ENCODE data around the gene FAM76A. TPM values are rescaled to one million over a fixed set of nuclear protein-coding genes. Genes with fewer than 3 reads are reported as not detected.
A peak's percentile ranks its signal among the peaks of the same experiment; 100 is the strongest.

FAM76A gene
- total RNA-seq, 2 donors from 2014 or later: 7.8 to 18.5 TPM

DNA sequence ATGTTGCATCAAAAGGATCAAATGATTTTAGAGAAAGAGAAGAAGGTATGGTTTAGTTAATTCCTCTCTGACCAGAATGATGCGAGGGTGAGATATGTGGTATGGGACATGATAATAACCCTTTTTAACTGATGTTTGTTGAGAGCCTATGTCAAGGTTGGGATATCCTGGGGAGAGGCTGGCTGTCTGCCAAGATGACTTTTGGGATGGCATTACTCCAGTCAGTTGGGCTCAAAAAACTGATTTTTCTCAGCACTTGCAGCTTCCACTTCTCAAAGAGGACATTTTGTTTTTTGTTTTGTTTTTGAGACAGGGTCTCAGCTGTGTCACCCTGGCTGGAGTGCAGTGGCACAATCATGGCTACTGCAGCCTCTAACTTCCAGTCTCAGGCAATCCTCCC lies 29.5 kb downstream of the FAM76A start:
- DNase-seq (ENCODE audit: low spot score): no peak
- no peaks in the 10 kb centered on the region for H3K27me3 ChIP-seq (replicated peaks; ENCODE audit: insufficient read depth)
- H3K4me3 ChIP-seq: no peak overlapping the region
- no peaks in the 10 kb centered on the region for H3K9me3 ChIP-seq
- intact Hi-C loops (cut with DNase I): no loop called here
- H3K36me3 ChIP-seq: no peaks in the 10 kb centered on the region
- H3K4me1 ChIP-seq (replicated peaks): no peaks in the 10 kb centered on the region
- peak overlapping the region in 1 of 2 donors; percentile 33 for H3K27ac ChIP-seq
- TF ChIP-seq POLR2A (IDR thresholded peaks at IDR 0.05) (no peak), POLR2AphosphoS5 (IDR thresholded peaks at IDR 0.05) (no peak), CTCF (IDR thresholded peaks at IDR 0.05) (no peak)
- 91% methylated on average over 1 of the region's 1 CpG for WGBS

DNA sequence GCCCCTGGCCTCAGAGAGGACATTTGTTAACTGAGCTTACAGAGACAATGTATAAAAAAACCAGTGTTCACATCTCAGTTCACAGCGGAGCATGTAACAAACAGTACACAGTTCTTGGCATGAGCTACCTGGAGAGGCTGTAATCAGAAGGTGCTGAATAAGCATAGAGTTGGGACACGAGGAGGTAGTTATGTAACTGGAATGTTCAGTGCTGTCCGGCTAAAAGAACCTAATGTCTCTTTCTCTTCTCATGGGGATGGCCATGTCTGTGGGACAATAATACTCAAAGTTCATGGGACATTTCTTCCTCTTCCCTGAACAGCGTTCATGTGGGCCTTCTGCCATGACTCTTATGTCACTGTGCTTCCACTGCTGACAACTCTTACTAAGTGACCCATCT lies 30.1 kb downstream of the FAM76A start:
- peak; percentile 16 for DNase-seq (ENCODE audit: low spot score)
- TF ChIP-seq POLR2AphosphoS5 (IDR thresholded peaks at IDR 0.05): peak; percentile 87
- TF ChIP-seq POLR2A (IDR thresholded peaks at IDR 0.05): no peak
- TF ChIP-seq CTCF (IDR thresholded peaks at IDR 0.05): no peak
- WGBS: 55% methylated on average over 4 of the region's 4 CpGs
- no peaks in the 10 kb centered on the region for H3K4me1 ChIP-seq (replicated peaks)
- intact Hi-C loops (cut with DNase I): no loop called here
- no peaks in the 10 kb centered on the region for H3K36me3 ChIP-seq
- peak overlapping the region; percentile 1 to 33 for H3K27ac ChIP-seq
- no peaks in the 10 kb centered on the region for H3K9me3 ChIP-seq
- H3K27me3 ChIP-seq (replicated peaks; ENCODE audit: insufficient read depth): no peaks in the 10 kb centered on the region
- no peak overlapping the region for H3K4me3 ChIP-seq

DNA sequence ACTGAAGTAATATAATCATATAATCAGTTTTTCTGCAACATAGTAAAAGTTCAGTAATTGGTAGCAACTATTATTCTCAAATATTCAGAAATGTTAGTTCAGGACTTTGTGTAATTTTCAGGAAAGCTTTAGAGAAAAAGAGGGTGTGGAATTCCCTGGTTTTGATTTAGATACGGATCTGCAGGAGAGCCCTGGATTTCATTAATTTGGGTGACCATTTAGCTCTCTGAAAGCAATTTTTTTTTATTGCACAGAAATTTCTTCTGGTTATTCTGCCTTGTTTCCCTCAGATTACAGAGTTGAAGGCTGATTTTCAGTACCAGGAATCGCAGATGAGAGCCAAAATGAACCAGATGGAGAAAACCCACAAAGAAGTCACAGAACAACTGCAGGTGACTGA lies 33.5 kb downstream of the FAM76A start:
- intact Hi-C loops (cut with DNase I): no loop called here
- TF ChIP-seq POLR2A (IDR thresholded peaks at IDR 0.05) (no peak), CTCF (IDR thresholded peaks at IDR 0.05) (no peak), POLR2AphosphoS5 (IDR thresholded peaks at IDR 0.05) (no peak)
- DNase-seq (ENCODE audit: low spot score): no peak
- no peak overlapping the region for H3K4me3 ChIP-seq
- H3K27me3 ChIP-seq (replicated peaks; ENCODE audit: insufficient read depth): no peaks in the 10 kb centered on the region
- H3K36me3 ChIP-seq: no peaks in the 10 kb centered on the region
- no peaks in the 10 kb centered on the region for H3K4me1 ChIP-seq (replicated peaks)
- 88% methylated on average over 2 of the region's 2 CpGs for WGBS
- no peaks in the 10 kb centered on the region for H3K9me3 ChIP-seq
- H3K27ac ChIP-seq: no peak overlapping the region

- Histone ChIP-seq H3K4me1 (replicated peaks) (no peaks in the 10 kb centered on the region), H3K27me3 (replicated peaks; ENCODE audit: insufficient read depth) (no peaks in the 10 kb centered on the region), H3K27ac (no peak overlapping the region), H3K9me3 (no peaks in the 10 kb centered on the region), H3K36me3 (no peaks in the 10 kb centered on the region), H3K4me3 (no peak overlapping the region)
- 73% methylated on average over 3 of the region's 3 CpGs for WGBS
- intact Hi-C loops (cut with DNase I): no loop called here
- TF ChIP-seq POLR2AphosphoS5 (IDR thresholded peaks at IDR 0.05): no peak
- no peak for TF ChIP-seq POLR2A (IDR thresholded peaks at IDR 0.05)
- TF ChIP-seq CTCF (IDR thresholded peaks at IDR 0.05): no peak
- DNase-seq (ENCODE audit: low spot score): no peak
Measured at GRCh38 chr1:27760426-27760825, 34.7 kb downstream of the FAM76A start.

DNA sequence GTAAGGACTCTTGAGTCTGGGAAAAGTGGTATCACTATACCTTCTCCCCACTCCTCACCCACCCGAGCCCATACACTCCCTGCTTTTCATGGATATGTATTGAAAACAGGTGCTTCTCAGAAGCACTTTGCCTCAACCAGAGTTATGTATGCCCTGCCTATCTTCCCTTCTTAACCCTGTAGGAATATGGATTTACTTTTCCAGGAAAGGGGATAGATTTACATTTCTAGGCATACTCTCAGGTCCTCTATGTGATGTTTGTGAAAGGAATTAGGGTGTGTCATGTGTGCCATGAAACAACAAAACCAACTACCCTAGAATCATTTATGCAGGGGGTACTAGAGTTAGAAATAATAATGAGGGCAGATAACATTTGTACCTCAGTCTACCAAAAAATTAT lies 36.3 kb downstream of the FAM76A start:
- WGBS: 74% methylated on average over 1 of the region's 1 CpG
- intact Hi-C loops (cut with DNase I): no loop called here
- H3K4me3 ChIP-seq: no peak overlapping the region
- no peak overlapping the region for H3K27ac ChIP-seq
- no peak for DNase-seq (ENCODE audit: low spot score)
- no peaks in the 10 kb centered on the region for H3K4me1 ChIP-seq (replicated peaks)
- H3K9me3 ChIP-seq: no peaks in the 10 kb centered on the region
- H3K36me3 ChIP-seq: no peaks in the 10 kb centered on the region
- TF ChIP-seq POLR2A (IDR thresholded peaks at IDR 0.05) (no peak), CTCF (IDR thresholded peaks at IDR 0.05) (no peak), POLR2AphosphoS5 (IDR thresholded peaks at IDR 0.05) (no peak)
- no peaks in the 10 kb centered on the region for H3K27me3 ChIP-seq (replicated peaks; ENCODE audit: insufficient read depth)

All from prostate gland (tissue), 2 donors.